ENCODE results near the gene TBCD.

TBCD gene

GRCh38 chr17:82805823-82806222 is 54.0 kb downstream of the TBCD start:
- Mint-ChIP-seq H3K36me3 (ENCODE audit: insufficient read depth) (peaks cover 7% of the 10 kb centered on the region), H3K4me3 (no peak overlapping the region), H3K27me3 (no peaks in the 10 kb centered on the region), H3K27ac (ENCODE audit: low read depth) (peak overlapping the region; percentile 21), H3K4me1 (peaks cover 10% of the 10 kb centered on the region), H3K9me3 (no peaks in the 10 kb centered on the region)
- no peak for DNase-seq (ENCODE audit: low spot score in 2 of 2)
- no peak for ATAC-seq (replicated peaks; ENCODE audit: extremely low read depth, poor library complexity, severe bottlenecking)

GRCh38 chr17:82806645-82807044 is 54.8 kb downstream of the TBCD start:
- no peaks in the 10 kb centered on the region for H3K27me3 Mint-ChIP-seq
- H3K9me3 Mint-ChIP-seq: no peaks in the 10 kb centered on the region
- ATAC-seq (replicated peaks; ENCODE audit: extremely low read depth, poor library complexity, severe bottlenecking) (no peak), DNase-seq (ENCODE audit: low spot score in 2 of 2) (no peak)
- peaks cover 9% of the 10 kb centered on the region for H3K36me3 Mint-ChIP-seq (ENCODE audit: insufficient read depth)
- H3K4me1 Mint-ChIP-seq: peaks cover 4% of the 10 kb centered on the region
- peak overlapping the region; percentile 21 for H3K27ac Mint-ChIP-seq (ENCODE audit: low read depth)
- no peak overlapping the region for H3K4me3 Mint-ChIP-seq

- Mint-ChIP-seq H3K27me3 (no peaks in the 10 kb centered on the region), H3K27ac (ENCODE audit: low read depth) (no peak overlapping the region), H3K4me3 (no peak overlapping the region), H3K9me3 (no peaks in the 10 kb centered on the region), H3K36me3 (ENCODE audit: insufficient read depth) (peaks cover 8% of the 10 kb centered on the region), H3K4me1 (peaks cover 4% of the 10 kb centered on the region)
- ATAC-seq (replicated peaks; ENCODE audit: extremely low read depth, poor library complexity, severe bottlenecking) (no peak), DNase-seq (ENCODE audit: low spot score in 2 of 2) (no peak)
These were observed 55.2 kb downstream of the TBCD start for GRCh38 chr17:82807101-82807500.

GRCh38 chr17:82807562-82807961 is 55.7 kb downstream of the TBCD start:
- ATAC-seq (replicated peaks; ENCODE audit: extremely low read depth, poor library complexity, severe bottlenecking) (no peak), DNase-seq (ENCODE audit: low spot score in 2 of 2) (no peak)
- Mint-ChIP-seq H3K36me3 (ENCODE audit: insufficient read depth) (peaks cover 8% of the 10 kb centered on the region), H3K4me3 (no peak overlapping the region), H3K27me3 (no peaks in the 10 kb centered on the region), H3K4me1 (peaks cover 4% of the 10 kb centered on the region), H3K27ac (ENCODE audit: low read depth) (no peak overlapping the region), H3K9me3 (no peaks in the 10 kb centered on the region)

- peaks cover 8% of the 10 kb centered on the region for H3K36me3 Mint-ChIP-seq (ENCODE audit: insufficient read depth)
- peaks cover 4% of the 10 kb centered on the region for H3K4me1 Mint-ChIP-seq
- H3K27ac Mint-ChIP-seq (ENCODE audit: low read depth): no peak overlapping the region
- no peak overlapping the region for H3K4me3 Mint-ChIP-seq
- ATAC-seq (replicated peaks; ENCODE audit: extremely low read depth, poor library complexity, severe bottlenecking) (no peak), DNase-seq (ENCODE audit: low spot score in 2 of 2) (no peak)
- H3K9me3 Mint-ChIP-seq: no peaks in the 10 kb centered on the region
- no peaks in the 10 kb centered on the region for H3K27me3 Mint-ChIP-seq
These were observed 56.1 kb downstream of the TBCD start for GRCh38 chr17:82808006-82808405.

GRCh38 chr17:82808921-82809905 is 57.3 kb downstream of the TBCD start:
- ATAC-seq (replicated peaks; ENCODE audit: extremely low read depth, poor library complexity, severe bottlenecking): no peak
- H3K36me3 Mint-ChIP-seq (ENCODE audit: insufficient read depth): peaks cover 10% of the 10 kb centered on the region
- H3K27me3 Mint-ChIP-seq: no peaks in the 10 kb centered on the region

GRCh38 chr17:82810644-82811430 is 59.0 kb downstream of the TBCD start:
- H3K4me3 Mint-ChIP-seq: no peak overlapping the region
- peaks cover 13% of the 10 kb centered on the region for H3K36me3 Mint-ChIP-seq (ENCODE audit: insufficient read depth)
- no peak for ATAC-seq (replicated peaks; ENCODE audit: extremely low read depth, poor library complexity, severe bottlenecking)
- H3K9me3 Mint-ChIP-seq: no peaks in the 10 kb centered on the region
- H3K4me1 Mint-ChIP-seq: no peaks in the 10 kb centered on the region
- peak overlapping the region; percentile 19 for H3K27ac Mint-ChIP-seq (ENCODE audit: low read depth)
- no peaks in the 10 kb centered on the region for H3K27me3 Mint-ChIP-seq
- no peak for DNase-seq (ENCODE audit: low spot score in 2 of 2)

More at GRCh38 chr17:82808921-82809905, 57.3 kb downstream of the TBCD start:
- Mint-ChIP-seq H3K4me3 (no peak overlapping the region), H3K27ac (ENCODE audit: low read depth) (no peak overlapping the region), H3K4me1 (no peaks in the 10 kb centered on the region), H3K9me3 (no peaks in the 10 kb centered on the region)
- DNase-seq (ENCODE audit: low spot score in 2 of 2): no peak

GRCh38 chr17:82812058-82812457 is 60.2 kb downstream of the TBCD start:
- no peaks in the 10 kb centered on the region for H3K9me3 Mint-ChIP-seq
- H3K36me3 Mint-ChIP-seq (ENCODE audit: insufficient read depth): peaks cover 16% of the 10 kb centered on the region
- no peak overlapping the region for H3K27ac Mint-ChIP-seq (ENCODE audit: low read depth)

GRCh38 chr17:82812601-82813000 is 60.7 kb downstream of the TBCD start:
- DNase-seq (ENCODE audit: low spot score in 2 of 2) (no peak), ATAC-seq (replicated peaks; ENCODE audit: extremely low read depth, poor library complexity, severe bottlenecking) (no peak)
- Mint-ChIP-seq H3K4me3 (no peak overlapping the region), H3K27ac (ENCODE audit: low read depth) (peak overlapping the region; percentile 79), H3K4me1 (no peaks in the 10 kb centered on the region), H3K36me3 (ENCODE audit: insufficient read depth) (peaks cover 17% of the 10 kb centered on the region), H3K27me3 (no peaks in the 10 kb centered on the region), H3K9me3 (no peaks in the 10 kb centered on the region)

More at GRCh38 chr17:82812058-82812457, 60.2 kb downstream of the TBCD start:
- DNase-seq (ENCODE audit: low spot score in 2 of 2) (no peak), ATAC-seq (replicated peaks; ENCODE audit: extremely low read depth, poor library complexity, severe bottlenecking) (no peak)
- Mint-ChIP-seq H3K4me3 (no peak overlapping the region), H3K4me1 (no peaks in the 10 kb centered on the region), H3K27me3 (no peaks in the 10 kb centered on the region)

GRCh38 chr17:82813299-82814051 is 61.6 kb downstream of the TBCD start:
- ATAC-seq (replicated peaks; ENCODE audit: extremely low read depth, poor library complexity, severe bottlenecking): no peak
- Mint-ChIP-seq H3K4me3 (no peak overlapping the region), H3K4me1 (no peaks in the 10 kb centered on the region), H3K27me3 (no peaks in the 10 kb centered on the region), H3K27ac (ENCODE audit: low read depth) (peak overlapping the region; percentile 79), H3K9me3 (no peaks in the 10 kb centered on the region), H3K36me3 (ENCODE audit: insufficient read depth) (peaks cover 19% of the 10 kb centered on the region)
- DNase-seq (ENCODE audit: low spot score in 2 of 2): no peak

- Mint-ChIP-seq H3K9me3 (no peaks in the 10 kb centered on the region), H3K36me3 (ENCODE audit: insufficient read depth) (peaks cover 19% of the 10 kb centered on the region), H3K27me3 (no peaks in the 10 kb centered on the region), H3K27ac (ENCODE audit: low read depth) (no peak overlapping the region), H3K4me1 (no peaks in the 10 kb centered on the region), H3K4me3 (no peak overlapping the region)
- no peak for DNase-seq (ENCODE audit: low spot score in 2 of 2)
- ATAC-seq (replicated peaks; ENCODE audit: extremely low read depth, poor library complexity, severe bottlenecking): no peak
These were observed 63.0 kb downstream of the TBCD start for GRCh38 chr17:82814834-82815233.

- DNase-seq (ENCODE audit: low spot score in 2 of 2) (no peak), ATAC-seq (replicated peaks; ENCODE audit: extremely low read depth, poor library complexity, severe bottlenecking) (no peak)
These were observed 63.5 kb downstream of the TBCD start for GRCh38 chr17:82815354-82815753.

More at GRCh38 chr17:82815354-82815753, 63.5 kb downstream of the TBCD start:
- Mint-ChIP-seq H3K27ac (ENCODE audit: low read depth) (no peak overlapping the region), H3K27me3 (no peaks in the 10 kb centered on the region), H3K36me3 (ENCODE audit: insufficient read depth) (peaks cover 16% of the 10 kb centered on the region), H3K4me3 (no peak overlapping the region), H3K9me3 (peaks cover 2% of the 10 kb centered on the region), H3K4me1 (peaks cover 3% of the 10 kb centered on the region)

Measured in central memory CD8-positive, alpha-beta T cell (primary cell).